PFSK-1 (cell line): ENCODE measurements around the gene AOAH.

Experiments
- FOXP2 ChIP-seq: optimal IDR thresholded peaks from 2 replicates; pipeline ENCODE3; 2011; ENCODE audit warnings: borderline replicate concordance, control low read depth, inconsistent platforms; ENCODE audit not compliant: insufficient read depth; ENCODE audit errors: extremely low read length, extremely low read depth
- POLR2AphosphoS5 ChIP-seq: IDR thresholded peaks from 2 replicates; pipeline ENCODE4 v1.6.1; 2012; ENCODE audit warnings: low read depth, mild to moderate bottlenecking, control low read depth, low read length, moderate library complexity
- REST ChIP-seq, 2 experiments: IDR thresholded peaks; 2 replicates each; pipeline versions ENCODE4 v1.6.1 to v1.8.0; 2011 to 2012; ENCODE audit warnings: low read depth in 2 of 2, low read length in 2 of 2, control low read depth in 1 of 2, inconsistent platforms in 1 of 2, mild to moderate bottlenecking in 1 of 2, moderate library complexity in 1 of 2; ENCODE audit not compliant: insufficient read depth in 1 of 2
- SIN3A ChIP-seq: IDR thresholded peaks from 2 replicates; pipeline ENCODE4 v1.6.1; 2012; ENCODE audit warnings: mild to moderate bottlenecking, low read length, moderate library complexity, borderline replicate concordance; ENCODE audit not compliant: insufficient read depth
- TAF1 ChIP-seq: IDR thresholded peaks from 2 replicates; pipeline ENCODE4 v1.6.1; 2012; ENCODE audit warnings: low read length, control low read depth, borderline replicate concordance; ENCODE audit not compliant: insufficient read depth

AOAH gene

GRCh38 chr7:36653008-36653662 is 71.2 kb downstream of the AOAH start:
- TF ChIP-seq SIN3A (no peak), REST (IDR thresholded peaks at IDR 0.05; ENCODE audit: insufficient read depth in 1 of 2, low read depth in 2 of 2, low read length in 2 of 2) (no peak), POLR2AphosphoS5 (no peak), FOXP2 (no peak), TAF1 (no peak)

GRCh38 chr7:36652431-36652830 is 71.9 kb downstream of the AOAH start:
- TF ChIP-seq SIN3A: no peak
- no peak for TF ChIP-seq FOXP2

GRCh38 chr7:36651404-36651803 is 72.9 kb downstream of the AOAH start:
- TF ChIP-seq REST (IDR thresholded peaks at IDR 0.05; ENCODE audit: insufficient read depth in 1 of 2, low read depth in 2 of 2, low read length in 2 of 2) (no peak), SIN3A (no peak), POLR2AphosphoS5 (no peak), FOXP2 (no peak), TAF1 (no peak)

- TF ChIP-seq TAF1 (no peak), REST (IDR thresholded peaks at IDR 0.05; ENCODE audit: insufficient read depth in 1 of 2, low read depth in 2 of 2, low read length in 2 of 2) (no peak), FOXP2 (no peak), POLR2AphosphoS5 (no peak), SIN3A (no peak)
Measured at GRCh38 chr7:36650766-36651312, 73.5 kb downstream of the AOAH start.

GRCh38 chr7:36650320-36650719 is 74.0 kb downstream of the AOAH start:
- no peak for TF ChIP-seq SIN3A
- TF ChIP-seq REST (IDR thresholded peaks at IDR 0.05; ENCODE audit: insufficient read depth in 1 of 2, low read depth in 2 of 2, low read length in 2 of 2): no peak
- no peak for TF ChIP-seq POLR2AphosphoS5
- TF ChIP-seq FOXP2: no peak
- TF ChIP-seq TAF1: no peak
